Activated T-helper 1 cell treated with Interleukin-2 at 50 U/mL for 16 hours (primary cell): ENCODE data around the gene ALG1L2.
"Not testable (repeated sequence)": the region's sequence is repeated elsewhere in the genome, so short reads cannot be mapped to it uniquely, and the experiment has no call there.

Source experiments
- DNase-seq: peaks from one replicate; pipeline ENCODE4 v3.0.0-alpha.2; 2020; ENCODE audit warnings: low read depth

The ALG1L2 gene, protein sequence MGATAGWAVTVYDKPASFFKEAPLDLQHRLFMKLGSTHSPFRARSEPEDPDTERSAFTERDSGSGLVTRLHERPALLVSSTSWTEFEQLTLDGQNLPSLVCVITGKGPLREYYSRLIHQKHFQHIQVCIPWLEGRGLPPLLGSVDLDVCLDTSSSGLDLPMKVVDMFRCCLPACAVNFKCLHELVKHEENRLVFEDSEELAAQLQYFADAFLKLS

DNA sequence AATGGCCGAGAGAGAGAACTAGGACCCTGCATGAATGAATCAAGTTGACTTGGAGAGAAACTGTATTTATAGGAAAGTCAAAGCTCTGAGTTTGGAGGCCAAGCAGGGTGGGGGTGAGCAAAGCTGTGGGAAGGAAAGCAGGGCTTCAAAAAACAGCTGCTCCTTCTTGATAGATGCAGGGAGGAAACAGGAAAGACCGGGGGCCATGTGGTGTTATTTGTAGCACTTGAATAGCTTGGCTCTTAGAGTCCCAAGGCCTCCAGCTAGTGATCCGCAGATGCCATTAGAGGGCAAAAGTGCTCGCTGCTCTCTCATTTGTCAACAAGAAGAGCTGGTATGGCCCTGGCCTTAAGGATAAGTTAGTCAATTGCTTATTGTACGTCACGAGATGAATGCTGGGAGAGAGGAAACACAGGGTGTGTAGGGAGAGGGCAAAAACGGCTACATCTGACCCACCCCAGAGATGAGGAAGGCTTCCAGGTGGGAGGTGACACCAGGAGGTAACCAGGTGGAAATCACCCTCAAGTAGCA lies at the start of gene ALG1L2:
ALG1L2 (plus strand) TSS at position 481 of the 531 bp plus-strand sequence. CDS start 186 bp downstream, outside the sequence.
- no peak for DNase-seq

DNA sequence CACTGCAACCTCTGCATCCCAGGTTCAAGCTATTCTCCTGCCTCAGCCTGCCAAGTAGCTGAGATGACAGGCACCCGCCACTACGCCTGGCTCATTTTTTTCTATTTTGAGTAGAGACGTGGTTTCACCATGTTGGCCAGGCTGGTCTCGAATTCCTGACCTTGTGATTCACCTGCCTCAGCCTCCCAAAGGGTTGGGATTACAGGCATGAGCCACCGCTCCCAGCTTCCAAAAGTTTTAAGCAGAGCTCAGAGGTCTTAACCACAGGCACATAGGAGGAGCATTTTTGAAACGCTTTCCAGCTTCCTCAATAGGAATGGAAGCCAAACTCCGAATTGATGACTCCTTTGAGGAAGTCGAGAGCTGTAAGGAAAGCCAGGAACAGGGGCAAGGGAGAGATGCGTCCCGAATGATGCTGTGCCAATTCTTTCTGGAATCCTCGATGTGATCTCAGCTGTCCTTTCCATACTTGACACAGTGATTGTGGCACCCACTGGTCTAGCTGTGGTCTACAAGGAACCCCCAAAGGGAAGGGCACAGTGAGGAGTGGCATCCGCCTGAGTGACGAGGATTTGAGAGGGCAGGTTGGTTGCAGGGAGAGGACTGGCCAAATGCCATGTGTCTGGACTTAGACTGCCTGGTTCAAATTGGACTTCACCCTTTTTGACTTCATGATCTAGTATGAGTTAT lies 44.4 kb upstream of the ALG1L2 start:
- DNase-seq = not testable (repeated sequence)

DNA sequence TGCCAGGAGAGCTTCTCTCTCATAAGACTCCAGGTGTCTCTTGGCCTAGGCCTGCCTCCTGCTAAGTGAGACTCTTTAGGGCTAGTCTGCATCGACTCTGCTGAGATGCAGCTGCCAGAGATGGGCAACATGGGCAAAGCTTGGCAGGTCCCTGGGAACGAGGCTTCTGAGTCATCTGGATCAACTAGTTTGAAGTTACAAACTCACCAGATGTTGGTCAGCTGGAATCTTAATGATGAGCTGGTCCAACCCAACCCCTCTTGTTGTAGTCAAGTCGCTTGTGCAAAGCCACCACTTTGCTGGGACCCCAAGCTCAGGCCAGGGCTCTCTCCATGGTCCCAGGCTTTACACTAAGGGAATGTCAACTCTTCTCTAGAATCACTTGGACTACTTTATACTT lies 38.9 kb upstream of the ALG1L2 start:
- DNase-seq = not testable (repeated sequence)

DNA sequence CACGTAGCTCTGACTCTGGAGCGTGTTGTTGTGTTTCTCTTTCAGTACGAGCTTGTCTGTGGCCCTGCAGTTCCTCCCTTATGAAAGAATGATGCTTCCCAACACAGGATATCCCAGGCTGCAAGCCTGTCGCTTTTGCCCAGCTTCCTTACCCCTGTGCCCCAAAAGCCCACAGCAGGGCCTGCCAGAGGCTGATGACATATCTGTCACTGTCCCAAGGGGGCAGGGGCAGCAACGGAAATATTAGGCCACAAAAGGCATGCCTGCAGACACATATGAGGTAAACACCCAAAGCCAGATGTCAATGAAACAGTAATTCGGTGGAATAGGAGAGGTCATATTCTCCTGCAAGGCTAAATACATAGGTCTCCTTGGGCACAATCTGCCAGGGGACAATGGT lies 38.0 kb upstream of the ALG1L2 start:
- DNase-seq = not testable (repeated sequence)

DNA sequence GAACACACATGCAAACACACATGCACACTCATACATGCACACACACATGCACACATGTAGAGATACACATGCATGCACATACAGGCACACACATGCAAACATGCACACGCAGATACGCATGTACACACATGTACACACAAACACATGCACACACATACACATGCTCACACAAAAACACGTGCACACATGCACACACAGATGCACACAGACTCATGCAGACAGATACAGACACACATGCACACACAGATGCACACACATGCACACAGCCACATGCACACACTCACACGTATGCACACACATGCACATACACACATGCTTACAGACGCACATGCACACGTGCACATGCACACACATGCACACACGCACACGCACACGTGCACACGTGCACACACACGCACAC lies 37.3 kb upstream of the ALG1L2 start:
- DNase-seq = no peak

DNA sequence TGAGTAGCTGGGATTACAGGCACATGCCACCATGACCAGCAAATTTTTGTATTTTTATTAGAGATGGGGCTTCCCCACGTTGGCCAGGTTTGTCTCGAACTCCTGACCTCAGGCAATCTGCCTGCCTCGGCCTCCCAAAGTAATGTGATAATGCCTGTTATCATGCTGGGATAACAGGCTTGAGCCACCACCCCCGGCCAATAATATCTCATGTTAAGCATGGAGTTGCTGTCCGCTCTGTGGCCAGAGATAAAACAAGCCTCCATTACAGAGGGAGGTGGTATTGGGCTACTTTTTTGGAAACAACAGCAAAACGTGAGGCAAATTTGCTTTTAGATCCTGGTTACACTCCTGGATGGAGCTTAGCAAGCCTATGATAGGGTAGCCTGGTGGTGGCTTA lies 32.9 kb upstream of the ALG1L2 start:
- no peak for DNase-seq

DNA sequence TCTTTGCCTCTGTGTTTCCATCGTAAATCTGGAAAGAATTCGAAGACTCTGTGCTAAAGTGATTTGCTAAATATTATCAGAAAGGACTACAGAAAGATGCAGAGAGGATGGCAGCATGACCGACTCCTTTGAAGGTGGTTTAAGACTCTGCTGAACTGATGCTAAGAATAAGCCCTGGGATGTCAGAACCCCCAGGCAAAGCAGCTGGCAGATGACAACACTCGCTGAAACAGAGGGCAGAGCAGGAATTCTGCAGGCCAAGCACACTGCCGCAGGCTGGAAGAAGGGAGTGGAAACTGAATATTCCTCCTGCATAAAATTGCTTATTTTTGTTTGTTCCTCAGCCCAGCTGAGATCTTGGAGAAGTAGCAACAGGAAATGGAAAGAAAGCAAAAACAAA lies 29.3 kb upstream of the ALG1L2 start:
- not testable (repeated sequence) for DNase-seq

DNA sequence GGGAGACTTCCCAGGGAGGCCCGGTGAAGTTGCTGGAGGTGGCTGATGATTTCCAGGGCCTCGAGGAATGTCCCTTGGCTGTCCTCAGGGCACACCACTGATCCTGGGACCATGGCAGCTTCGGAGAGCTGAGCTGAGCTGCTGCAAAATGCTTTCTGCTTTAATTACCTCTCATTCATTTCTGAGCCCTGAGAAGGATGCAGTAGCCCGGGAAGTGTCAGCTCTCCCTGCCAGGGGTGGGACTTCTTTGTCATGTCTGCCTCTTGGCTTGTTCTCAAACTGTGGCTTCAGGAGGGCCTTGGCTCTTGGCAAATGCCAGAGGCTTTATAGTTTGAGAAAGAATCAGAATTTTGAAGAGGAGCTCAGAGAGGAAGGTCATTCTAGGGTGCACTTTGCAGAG lies 28.7 kb upstream of the ALG1L2 start:
- not testable (repeated sequence) for DNase-seq

DNA sequence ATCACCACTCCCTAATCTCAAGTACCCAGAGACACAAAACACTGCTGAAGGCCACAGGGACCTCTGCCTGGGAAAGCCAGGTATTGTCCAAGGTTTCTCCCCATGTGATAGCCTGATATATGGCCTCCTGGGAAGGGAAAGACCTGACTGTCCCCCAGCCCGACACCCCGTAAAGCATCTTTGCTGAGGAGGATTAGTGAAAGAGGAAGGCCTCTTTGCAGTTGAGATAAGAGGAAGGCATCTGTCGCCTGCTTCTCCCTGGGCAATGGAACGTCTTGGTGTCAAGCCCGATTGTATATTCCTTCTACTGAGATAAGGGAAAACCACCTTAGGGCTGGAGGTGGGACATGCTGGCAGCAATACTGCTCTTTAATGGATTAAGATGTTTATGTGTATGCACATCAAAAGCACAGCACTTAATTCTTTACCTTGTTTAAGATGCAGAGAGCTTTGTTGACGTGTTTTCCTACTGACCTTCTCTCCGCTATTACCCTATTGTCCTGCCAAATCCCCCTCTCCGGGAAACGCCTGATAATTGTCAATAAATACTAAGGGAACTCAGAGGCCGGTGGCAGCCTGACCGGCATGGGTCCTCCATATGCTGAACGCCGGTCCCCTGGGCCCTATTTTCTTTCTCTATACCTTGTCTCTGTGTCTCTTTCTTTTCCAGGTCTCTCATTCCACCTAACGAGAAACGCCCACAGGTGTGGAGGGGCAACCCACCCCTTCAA lies 23.9 kb upstream of the ALG1L2 start:
- not testable (repeated sequence) for DNase-seq

DNA sequence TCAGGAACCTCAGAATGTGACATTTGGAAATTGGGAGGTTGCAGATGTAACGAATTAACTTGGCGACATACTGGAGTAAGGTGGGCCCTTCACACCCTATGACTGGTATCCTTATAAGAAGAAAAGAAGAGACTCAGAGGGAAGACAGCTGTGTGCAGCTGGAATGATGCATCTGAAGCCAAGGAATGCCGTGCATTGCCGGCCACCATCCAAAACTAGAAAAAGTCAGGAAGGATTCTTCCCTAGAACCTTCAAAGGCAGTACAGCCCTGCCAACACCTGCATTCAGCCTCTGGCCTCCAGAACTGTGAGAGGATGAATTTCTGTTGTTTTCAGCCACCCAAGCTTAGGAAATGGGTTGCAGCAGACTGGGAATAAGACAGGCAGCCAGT lies 23.4 kb upstream of the ALG1L2 start:
- not testable (repeated sequence) for DNase-seq

DNA sequence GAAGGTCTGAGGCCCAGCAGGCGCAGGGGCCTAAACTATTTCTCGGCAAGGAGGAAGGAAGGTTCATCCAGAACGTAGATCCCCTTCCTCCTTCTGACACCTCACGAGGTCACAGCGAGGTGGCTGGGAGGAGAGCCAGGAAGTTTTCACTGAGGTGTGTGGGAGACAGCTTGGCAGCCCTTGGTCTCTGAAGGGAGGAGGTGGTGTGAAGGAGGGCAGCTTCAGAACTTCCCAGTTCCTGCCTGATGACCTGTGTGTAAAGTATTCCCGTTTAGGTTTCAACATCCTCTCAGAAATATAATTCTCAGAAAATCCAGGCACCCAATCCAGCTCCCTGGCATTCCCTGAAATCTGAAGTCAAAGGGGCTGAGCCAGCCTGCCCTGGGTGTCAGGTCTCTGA lies 22.9 kb upstream of the ALG1L2 start:
- DNase-seq = not testable (repeated sequence)

DNA sequence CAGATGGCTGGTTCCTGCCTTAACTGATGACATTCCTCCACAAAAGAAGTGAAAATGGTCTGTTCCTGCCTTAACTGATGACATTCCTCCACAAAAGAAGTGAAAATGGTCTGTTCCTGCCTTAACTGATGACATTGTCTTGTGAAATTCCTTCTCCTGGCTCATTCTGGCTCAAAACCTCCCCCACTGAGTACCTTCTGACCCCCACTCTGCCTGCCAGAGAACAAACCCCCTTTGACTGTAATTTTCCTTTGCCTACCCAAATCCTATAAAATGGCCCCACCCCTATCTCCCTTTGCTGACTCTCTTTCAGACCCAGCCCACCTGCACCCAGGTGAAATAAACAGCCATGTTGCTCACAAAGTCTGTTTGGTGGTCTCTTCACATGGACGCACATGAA lies 22.5 kb upstream of the ALG1L2 start:
- not testable (repeated sequence) for DNase-seq

DNA sequence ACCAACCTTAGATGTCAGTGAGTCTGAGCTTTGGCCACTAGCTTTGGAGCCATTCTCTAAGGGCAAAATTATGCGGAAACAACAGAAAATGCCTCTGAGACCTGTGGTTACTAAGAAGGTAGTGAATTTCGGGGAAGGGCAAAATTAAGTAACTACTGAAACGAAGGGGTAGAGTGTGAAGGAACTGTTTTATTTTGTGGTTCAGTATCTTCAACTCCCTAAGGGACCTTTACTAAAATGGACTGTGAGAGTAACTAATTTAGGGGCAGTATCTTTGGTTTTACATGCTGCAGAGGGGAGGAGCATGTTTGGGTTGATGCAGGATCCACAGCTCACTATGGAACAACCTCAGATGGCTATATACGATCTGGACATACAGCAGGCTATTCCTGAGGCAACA lies 8.0 kb upstream of the ALG1L2 start:
- no peak for DNase-seq

DNA sequence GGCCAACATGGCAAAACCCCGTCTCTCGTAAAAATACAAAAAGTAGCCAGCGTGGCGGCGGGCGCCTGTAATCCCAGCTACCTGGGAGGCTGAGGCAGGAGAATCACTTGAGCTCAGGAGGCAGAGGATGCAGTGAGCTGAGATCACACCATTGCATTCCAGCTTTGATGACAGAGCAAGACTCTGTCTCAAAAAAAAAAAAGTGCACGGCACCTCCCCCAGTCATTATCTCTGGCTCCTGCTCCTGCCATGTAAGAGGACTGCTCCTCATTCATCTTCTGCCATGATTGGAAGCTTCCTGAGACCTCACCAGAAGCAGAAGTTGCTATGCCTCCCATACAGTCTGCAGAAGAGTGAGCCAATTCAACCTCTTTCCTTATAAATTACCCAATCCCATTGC lies 4.0 kb upstream of the ALG1L2 start:
- no peak for DNase-seq

DNA sequence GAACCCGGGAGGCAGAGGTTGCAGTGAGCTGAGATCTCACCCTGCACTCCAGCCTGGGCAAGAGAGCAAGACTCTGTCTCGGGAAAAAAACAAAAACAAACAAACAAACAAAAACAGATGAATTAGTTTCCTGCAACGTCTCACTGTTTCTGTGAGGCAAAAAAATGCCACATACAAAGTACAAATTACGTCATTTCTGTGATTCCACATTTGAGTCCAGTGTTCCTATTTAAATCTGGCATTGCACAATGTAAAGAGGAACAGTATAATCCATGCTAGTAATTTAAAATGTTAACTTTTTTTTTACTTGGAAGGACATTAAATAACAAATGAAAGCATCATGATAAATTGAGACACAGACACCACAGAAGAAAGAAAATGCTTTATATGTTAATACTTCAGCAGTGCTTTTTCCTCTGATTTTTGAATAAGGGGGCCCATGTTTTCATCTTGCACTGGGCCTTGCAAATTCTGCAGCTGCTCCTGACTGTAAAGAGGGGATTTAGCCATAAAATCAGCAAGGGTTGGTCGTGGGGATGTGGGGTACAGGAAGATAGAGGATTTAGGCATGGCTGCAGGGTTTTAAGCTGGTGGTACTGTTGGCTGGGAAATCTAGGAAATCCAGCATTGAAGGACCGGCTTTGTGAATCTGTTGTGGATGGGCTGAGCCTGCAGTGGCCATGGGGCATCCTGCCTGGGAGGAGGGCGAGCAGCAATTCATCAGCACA lies 1.9 kb downstream of the ALG1L2 start:
- DNase-seq = not testable (repeated sequence)

DNA sequence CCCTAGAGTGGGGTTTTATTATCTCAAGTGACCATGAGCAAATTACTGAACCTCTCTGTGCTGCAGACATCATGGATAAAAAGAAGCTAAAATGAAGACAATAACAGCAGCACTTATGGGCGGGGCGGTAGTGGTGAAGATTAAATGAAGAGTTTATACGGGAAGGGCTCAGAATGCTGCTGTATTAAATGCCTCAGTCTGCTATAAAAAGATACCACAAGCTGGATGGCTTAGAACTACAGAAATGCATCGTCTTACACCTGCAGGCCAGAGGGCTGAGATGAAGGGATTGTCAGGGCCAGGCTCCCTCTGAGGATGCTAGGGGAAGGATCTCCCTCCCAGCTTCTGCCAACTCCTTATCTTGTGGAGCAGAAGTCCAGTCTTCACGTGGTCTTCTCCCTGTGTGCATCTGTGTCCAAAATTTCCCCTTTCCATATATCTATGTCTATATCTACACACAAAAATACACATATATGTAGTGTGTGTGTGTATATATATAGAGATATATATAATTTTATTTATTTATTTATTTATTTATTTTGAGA lies 2.9 kb downstream of the ALG1L2 start:
- no peak for DNase-seq

DNA sequence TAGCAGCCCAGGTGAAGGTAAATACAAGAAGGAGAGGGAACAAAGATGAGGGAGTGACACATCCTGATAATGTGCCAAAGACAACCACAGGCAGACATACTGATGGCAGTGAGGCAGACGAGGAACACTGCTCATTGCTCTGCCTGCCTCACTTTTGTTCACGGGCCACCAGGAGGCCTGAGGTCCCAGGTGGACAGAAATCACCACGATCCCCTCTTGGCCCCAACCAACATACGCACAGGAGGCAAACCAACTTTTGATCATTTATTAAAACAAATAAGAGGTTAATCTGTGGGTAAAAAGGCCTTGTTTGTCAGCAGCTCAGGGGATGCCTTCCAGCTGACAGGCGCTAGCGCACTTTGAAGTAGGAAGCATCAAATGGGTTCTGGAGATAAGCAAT lies 4.2 kb downstream of the ALG1L2 start:
- no peak for DNase-seq

DNA sequence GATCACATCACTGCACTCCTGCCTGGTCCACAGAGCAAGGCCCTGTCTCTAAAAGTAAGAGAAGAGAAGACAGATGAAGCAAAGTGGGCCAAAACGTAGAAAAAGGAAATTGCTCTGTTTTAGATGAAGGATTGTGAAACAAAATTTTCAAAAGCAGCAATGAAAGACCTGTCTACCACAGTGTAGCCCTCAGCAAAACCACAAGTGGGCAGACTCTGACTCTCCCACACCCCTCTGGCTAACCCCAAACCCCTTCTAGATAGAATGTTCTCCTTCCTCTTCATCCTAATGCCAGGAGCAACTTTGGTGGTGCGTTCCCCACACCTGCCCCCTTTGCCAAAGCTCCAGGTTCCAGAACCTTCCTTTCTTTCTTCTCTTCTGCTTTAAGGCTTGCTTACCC lies 5.0 kb downstream of the ALG1L2 start:
- not testable (repeated sequence) for DNase-seq

DNA sequence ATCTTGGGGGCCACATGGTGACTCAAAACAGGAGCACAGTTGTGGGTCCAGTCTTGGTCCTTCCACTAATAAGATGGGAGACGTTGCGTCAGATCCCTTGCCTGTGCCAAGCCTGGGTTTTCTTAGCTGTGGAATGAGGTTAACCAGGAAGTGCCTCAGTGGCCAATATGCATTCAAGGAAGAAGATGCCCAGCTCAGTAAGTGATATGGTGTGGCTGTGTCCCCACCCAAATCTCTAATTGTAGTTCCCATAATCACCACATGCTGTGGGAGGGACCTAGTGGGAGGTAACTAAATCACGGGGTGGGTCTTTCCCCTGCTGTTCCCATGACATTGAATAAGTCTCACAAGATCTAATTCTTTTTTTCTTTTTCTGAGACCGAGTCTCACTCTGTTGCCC lies 6.4 kb downstream of the ALG1L2 start:
- DNase-seq = no peak

DNA sequence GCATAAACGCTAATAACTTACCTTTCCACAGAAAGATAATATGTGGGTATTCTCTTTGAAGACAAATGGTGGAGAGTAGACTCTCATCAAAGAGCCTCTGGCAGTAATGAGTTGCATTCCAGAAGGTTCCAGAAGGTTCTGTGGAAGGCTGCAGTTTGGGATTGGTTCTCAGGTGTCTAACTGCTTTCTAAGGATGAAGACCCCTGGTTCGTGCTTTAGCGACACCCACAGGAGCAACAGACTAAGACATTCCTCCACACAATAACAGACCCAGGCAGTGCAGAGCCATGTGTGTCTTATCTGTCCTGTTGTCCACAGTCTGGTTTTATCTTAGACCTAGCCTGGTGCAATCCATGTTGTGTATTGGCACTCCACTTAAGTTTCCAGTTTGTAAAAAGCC lies 9.1 kb downstream of the ALG1L2 start:
- not testable (repeated sequence) for DNase-seq

DNA sequence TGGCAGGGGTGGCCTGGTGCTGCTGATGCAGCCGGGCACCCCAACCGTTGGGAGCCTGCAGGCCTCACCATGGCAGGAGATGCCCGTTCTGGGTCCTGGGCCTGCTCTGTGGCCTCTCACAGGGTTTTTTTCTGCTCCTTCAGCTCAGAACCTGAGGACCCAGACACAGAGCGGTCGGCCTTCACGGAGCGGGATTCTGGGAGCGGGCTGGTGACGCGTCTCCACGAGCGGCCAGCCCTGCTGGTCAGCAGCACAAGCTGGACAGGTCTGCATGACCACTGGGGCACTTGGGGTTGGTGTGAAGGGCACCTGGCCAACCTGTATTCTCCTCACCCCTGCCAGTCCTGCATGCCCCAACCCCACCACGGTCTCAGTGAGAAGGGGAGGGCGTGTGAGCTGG lies 10.3 kb downstream of the ALG1L2 start:
- no peak for DNase-seq
